HG03521 (cell line): ENCODE measurements around the gene NPPA.
"Not testable (repeated sequence)": the region's sequence is repeated elsewhere in the genome, so short reads cannot be mapped to it uniquely, and the experiment has no call there.

Experiments
- ATAC-seq: cut with Tn5 transposase; IDR thresholded peaks from one replicate; pipeline ENCODE4 v1.9.1; 2021; ENCODE audit warnings: mild to moderate bottlenecking, moderate library complexity; ENCODE audit not compliant: unreplicated experiment

The NPPA gene

DNA sequence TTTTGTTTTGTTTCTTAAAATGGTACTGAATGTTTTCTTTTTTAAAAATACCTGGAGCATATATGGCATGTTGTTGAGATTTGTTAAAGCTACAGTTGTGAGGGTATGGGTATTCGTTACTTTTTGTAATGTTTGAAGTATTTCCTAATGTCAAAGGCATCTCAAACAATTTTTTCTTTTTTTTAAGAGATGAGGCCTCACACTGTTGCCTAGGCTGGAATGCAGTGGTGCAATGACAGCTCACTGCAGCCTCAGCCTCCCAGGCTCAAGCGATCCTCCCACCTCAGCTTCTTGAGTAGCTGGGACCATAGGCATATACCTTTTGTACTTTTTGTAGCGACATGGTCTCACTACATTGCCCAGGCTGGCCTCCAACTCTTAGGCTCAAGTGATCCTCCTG lies 25.5 kb downstream of the NPPA start:
- ATAC-seq, result no peak

DNA sequence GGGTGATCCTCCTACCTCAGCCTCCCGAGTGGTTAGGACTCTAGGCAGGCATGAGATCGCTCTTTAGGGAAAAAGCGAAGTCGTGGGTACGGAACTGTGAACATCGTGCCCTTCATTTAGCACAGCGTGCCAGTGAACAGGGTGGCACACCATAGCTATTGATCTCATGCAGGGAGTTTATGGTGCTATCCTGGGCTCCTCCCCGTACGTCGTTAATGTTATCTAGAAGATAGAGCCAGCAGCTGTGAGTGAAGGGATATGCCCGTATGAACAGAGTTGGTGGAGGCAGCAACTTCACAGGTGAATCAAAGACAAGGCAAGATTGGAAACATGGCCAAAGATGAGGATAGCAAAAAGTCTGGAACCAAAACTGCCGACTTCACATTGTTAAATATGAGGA lies 30.4 kb downstream of the NPPA start:
- ATAC-seq, result no peak

- no peak for ATAC-seq
These were observed 34.6 kb downstream of the NPPA start for GRCh38 chr1:11813021-11813420.

GRCh38 chr1:11807133-11807532 lies 40.5 kb downstream of the NPPA start:
- ATAC-seq, result no peak

- ATAC-seq, result peak; percentile 38
These were observed 41.2 kb downstream of the NPPA start for GRCh38 chr1:11806307-11806936.

DNA sequence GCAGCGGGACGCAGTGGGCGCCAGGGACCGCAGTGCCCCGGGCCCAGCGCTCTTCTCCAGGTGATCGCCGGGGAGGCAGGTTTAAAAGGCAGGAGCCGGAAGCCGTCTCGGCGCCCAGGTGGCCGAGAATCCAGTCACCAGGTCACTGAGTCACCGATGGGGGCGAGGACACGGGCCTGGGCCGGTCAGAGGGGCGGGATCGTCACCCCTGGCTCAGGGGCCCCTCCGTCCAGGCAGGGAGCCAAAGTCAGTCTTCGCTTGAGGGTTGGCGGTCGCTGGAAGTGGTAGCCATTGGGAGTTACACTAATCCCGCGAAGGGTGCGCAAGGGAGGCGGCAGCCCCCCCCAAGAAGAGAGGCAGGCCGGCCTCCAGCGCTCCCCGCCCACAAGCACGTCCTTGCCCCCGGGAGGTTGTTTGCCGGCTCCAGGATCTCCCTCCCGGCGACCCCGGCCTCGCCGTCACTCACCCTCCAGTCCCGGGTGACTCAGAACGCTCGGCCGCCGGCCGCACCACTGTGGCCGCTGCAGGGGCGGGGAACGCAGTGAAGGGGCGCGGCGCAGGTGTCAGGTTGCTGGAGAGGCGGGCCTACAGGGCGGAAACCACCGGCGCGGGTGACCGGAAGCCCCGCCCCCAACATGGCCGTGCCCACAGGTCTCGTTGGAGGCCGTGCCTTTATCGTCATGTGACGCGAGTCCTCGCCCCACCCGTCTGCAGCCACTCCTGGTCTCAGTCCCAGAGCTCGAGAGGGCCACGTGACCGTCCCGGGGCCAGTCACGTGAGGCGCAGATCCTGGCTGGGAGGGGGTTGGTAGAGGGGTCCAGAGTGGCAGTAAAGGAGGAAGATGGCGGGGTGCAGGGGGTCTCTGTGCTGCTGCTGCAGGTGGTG lies 41.9 kb downstream of the NPPA start, which contains the start of the genes CLCN6 and MTHFR:
TSS of gene CLCN6 (plus strand) at position 770 of the 885 bp plus-strand sequence. CDS start at position 842, 72 bp downstream.
TSS of gene MTHFR (minus strand) at position 543 of the 885 bp plus-strand sequence. CDS start 2,848 bp downstream, outside the sequence.
- ATAC-seq, result peak; percentile 87

- ATAC-seq, result no peak
These were observed 42.7 kb downstream of the NPPA start for GRCh38 chr1:11804666-11805421.

- not testable (repeated sequence) for ATAC-seq
These were observed 43.5 kb downstream of the NPPA start for GRCh38 chr1:11803924-11804665.

GRCh38 chr1:11802973-11803885 lies 44.4 kb downstream of the NPPA start:
- no peak for ATAC-seq

DNA sequence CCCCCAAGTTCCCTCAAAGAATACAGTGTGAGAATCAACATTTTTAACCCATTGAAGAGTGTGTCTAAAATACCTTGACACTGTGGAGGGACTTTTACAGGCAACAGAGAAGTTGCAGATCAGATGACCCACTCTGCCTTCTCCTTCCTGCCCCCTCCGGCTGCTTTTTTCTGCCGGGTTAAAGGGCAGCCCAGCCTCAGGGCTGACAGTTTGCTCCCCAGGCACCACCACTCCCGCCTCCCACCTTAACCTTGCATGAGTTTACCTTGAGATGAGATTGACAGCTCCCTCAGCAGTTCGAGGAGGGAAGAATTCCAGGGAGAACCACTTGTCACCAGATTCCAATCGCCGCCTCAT lies 45.0 kb downstream of the NPPA start:
- ATAC-seq, result no peak

- ATAC-seq, result no peak
These were observed 46.7 kb downstream of the NPPA start for GRCh38 chr1:11800756-11801433.

DNA sequence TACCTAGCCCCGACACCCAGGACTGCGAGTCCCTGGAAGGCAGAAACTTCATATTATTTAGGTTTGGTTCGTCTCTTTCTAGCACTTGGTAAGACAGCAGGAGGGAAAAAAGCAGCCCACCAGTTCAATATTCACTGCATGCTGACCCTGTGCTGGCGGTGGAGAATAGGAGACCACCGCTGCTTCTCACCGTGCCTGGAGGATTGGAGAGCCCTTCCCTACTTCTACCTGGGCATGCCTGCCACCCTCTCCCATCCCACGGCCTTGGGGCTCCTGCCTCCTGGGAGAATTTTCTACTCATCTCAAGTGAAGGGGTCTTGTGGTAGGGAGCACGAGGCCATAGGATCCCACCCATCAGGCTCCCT lies 47.2 kb downstream of the NPPA start:
- no peak for ATAC-seq

DNA sequence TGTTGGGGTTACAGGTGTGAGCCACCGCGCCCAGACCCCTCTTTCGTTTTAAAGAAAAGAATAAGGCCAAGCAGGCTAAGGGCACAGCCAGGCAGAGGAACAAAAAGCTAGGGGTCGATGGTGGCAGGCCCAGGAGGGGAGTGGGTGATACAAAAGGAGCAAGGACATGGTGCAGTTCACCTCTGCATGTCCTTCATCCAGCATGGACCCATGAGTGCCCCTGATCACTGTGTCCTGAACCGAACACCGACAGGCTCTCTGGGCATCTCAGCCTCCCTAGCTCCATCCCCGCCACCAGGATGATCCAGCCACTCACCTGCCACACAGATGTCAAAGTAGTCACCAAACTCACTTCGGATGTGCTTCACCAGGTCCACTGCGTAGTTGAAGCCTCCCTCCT lies 47.7 kb downstream of the NPPA start:
- ATAC-seq, result no peak

GRCh38 chr1:11799099-11799498 lies 48.5 kb downstream of the NPPA start:
- no peak for ATAC-seq

DNA sequence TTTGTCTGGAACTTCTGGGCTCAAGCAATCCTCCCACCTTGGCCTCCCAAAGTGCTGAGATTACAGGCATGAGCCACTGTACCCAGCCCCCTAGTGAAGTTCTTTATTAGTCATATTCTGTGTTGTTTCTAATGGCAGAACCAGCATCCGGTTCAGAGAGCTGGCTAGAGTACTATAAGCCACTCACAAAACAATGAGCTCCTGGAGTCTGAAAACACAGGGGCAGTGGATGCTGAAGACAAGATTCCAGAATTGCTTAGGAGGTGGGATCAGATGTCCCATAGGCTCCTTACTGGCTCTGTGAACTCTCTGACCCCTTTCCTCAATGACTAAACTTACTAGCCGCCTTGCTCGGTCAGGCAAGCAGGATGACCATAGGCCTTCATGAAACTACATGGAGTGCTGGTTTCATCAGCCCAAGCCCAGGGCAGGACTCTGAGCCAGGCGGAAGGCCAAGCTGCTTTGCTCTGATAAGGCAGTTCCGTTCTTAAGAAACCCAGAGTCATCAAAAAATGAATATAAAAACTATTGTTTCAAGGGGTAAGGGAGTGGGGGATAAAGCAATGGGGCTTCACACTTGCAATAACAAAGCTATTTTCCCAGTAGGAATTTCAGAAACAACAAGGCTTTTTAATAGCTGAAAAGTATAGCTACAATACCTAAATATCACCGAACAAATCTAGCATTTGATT lies 49.9 kb downstream of the NPPA start:
- ATAC-seq, result no peak

- no peak for ATAC-seq
These were observed 51.4 kb downstream of the NPPA start for GRCh38 chr1:11796036-11796828.
